Sigmoid colon (tissue), 4 donors: ENCODE data around the gene KCNAB2.

Source experiments
- EP300 ChIP-seq, 4 donors: sonication (generic); formaldehyde crosslinking; IDR thresholded peaks; one replicate each; pipeline ENCODE4 v1.6.1; 2017; ENCODE audit warnings: antibody characterized with exemption in 4 of 4
- POLR2A ChIP-seq, 2 donors: fragments of 450-650 bp; IDR thresholded peaks; one replicate each; pipeline ENCODE4 v1.6.1; 2016; ENCODE audit warnings: antibody characterized with exemption in 2 of 2, mild to moderate bottlenecking in 2 of 2, moderate library complexity in 2 of 2
- POLR2AphosphoS5 ChIP-seq, 4 donors: sonication (generic); formaldehyde crosslinking; IDR thresholded peaks; one replicate each; pipeline ENCODE4 v1.6.1; 2017; ENCODE audit warnings: antibody characterized with exemption in 4 of 4
- TF ChIP-seq, protein P1 (sequence below), 4 experiments: fragments of 450-650 bp in 3 of 4; fragments of 200-600 bp in 1 of 4; IDR thresholded peaks; one replicate each; pipeline ENCODE4 v1.5.1; 2016 to 2019; ENCODE audit warnings: antibody characterized with exemption in 4 of 4, mild to moderate bottlenecking in 3 of 4, moderate library complexity in 2 of 4

DNA sequence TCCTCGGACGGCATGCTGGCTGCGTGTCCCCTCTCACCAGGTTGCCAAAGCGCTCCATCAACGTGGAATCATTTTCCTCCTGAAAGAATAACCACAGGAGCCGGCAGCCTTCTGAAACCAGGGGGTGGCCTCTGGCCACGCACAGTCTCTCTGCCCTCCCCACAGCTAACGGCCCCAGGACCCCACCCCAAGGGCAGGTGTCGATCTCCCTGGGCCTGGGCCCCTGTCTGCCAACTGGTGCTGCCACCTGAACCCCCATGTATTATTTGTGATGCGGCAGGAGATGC is 46.1 kb downstream of the KCNAB2 start:
- TF ChIP-seq, protein P1, sequence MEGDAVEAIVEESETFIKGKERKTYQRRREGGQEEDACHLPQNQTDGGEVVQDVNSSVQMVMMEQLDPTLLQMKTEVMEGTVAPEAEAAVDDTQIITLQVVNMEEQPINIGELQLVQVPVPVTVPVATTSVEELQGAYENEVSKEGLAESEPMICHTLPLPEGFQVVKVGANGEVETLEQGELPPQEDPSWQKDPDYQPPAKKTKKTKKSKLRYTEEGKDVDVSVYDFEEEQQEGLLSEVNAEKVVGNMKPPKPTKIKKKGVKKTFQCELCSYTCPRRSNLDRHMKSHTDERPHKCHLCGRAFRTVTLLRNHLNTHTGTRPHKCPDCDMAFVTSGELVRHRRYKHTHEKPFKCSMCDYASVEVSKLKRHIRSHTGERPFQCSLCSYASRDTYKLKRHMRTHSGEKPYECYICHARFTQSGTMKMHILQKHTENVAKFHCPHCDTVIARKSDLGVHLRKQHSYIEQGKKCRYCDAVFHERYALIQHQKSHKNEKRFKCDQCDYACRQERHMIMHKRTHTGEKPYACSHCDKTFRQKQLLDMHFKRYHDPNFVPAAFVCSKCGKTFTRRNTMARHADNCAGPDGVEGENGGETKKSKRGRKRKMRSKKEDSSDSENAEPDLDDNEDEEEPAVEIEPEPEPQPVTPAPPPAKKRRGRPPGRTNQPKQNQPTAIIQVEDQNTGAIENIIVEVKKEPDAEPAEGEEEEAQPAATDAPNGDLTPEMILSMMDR (IDR thresholded peaks at IDR 0.05), result no peak
- TF ChIP-seq POLR2AphosphoS5 (IDR thresholded peaks at IDR 0.05), result no peak
- TF ChIP-seq POLR2A (IDR thresholded peaks at IDR 0.05), result no peak
- TF ChIP-seq EP300 (IDR thresholded peaks at IDR 0.05), result no peak
